ENCODE results near the gene AKAP6. TPM values are rescaled to one million over a fixed set of nuclear protein-coding genes. Genes with fewer than 3 reads are reported as not detected.
"Not testable (repeated sequence)": the region's sequence is repeated elsewhere in the genome, so short reads cannot be mapped to it uniquely, and the experiment has no call there.

AKAP6 gene
- total and polyA plus RNA-seq, 5 donors from 2014 or later = 0.07 to 1.1 (median 0.47) TPM

DNA sequence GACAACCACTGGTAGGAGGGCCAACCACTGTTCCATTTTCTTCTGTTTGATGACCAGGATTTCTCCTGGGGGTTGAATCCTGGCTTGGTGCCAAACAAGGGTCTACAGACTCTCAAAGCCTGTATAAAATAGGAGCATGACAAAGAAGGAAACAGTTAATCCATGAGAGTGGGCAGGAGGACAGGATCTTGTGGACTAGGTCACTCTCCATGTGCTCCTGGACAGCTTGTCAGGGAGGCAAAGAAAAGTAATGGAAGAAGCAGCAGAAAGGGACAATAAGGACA, 243.7 kb downstream of the AKAP6 start:
- H3K27me3 ChIP-seq (ENCODE audit: control insufficient read depth, insufficient read depth, low read length) = no peaks in the 10 kb centered on the region
- ATAC-seq (ENCODE audit: low read depth in 2 of 2) = no peak
- H3K36me3 Mint-ChIP-seq = no peaks in the 10 kb centered on the region

DNA sequence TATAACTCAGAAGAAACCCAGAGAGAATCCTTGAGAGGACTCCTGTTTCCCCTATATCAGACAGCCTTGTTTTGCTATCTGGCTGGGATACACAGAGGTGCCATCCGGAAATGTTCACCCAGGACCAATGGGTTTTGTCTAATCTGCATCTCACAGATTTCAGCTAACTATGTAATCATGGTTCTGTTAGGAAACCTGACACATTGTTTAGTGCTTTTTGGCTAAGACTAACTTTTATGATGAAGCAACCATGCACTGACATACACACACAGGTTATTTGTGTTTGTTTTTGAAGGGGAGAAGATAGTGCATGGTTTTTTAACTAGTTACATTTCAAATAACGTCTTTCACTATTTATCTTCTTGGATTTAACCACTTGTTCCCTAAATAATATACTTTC, 245.2 kb downstream of the AKAP6 start:
- no peaks in the 10 kb centered on the region for H3K4me1 Mint-ChIP-seq
- no peak overlapping the region for H3K4me3 ChIP-seq (ENCODE audit: low read depth, low read length)

More for the DNA sequence above, 243.7 kb downstream of the AKAP6 start:
- Histone ChIP-seq H3K36me3 (ENCODE audit: control insufficient read depth, insufficient read depth, low read length) (no peaks in the 10 kb centered on the region), H3K4me1 (ENCODE audit: control insufficient read depth, insufficient read depth, low read length, poor library complexity, severe bottlenecking) (no peaks in the 10 kb centered on the region), H3K9me3 (ENCODE audit: control insufficient read depth in 2 of 2, low read length in 2 of 2) (no peaks in the 10 kb centered on the region), H3K27ac (ENCODE audit: insufficient read depth, low read length, poor library complexity, severe bottlenecking) (no peak overlapping the region), H3K4me3 (ENCODE audit: low read depth, low read length) (no peak overlapping the region)
- DNase-seq = no peak
- H3K4me1 Mint-ChIP-seq = no peaks in the 10 kb centered on the region
- H3K27me3 Mint-ChIP-seq = peaks cover 16% of the 10 kb centered on the region
- no peak overlapping the region for H3K4me3 Mint-ChIP-seq
- H3K27ac Mint-ChIP-seq = no peak overlapping the region
- peaks cover 0 to 3% (median 0%) of the 10 kb centered on the region in 7 donors for H3K9me3 Mint-ChIP-seq

DNA sequence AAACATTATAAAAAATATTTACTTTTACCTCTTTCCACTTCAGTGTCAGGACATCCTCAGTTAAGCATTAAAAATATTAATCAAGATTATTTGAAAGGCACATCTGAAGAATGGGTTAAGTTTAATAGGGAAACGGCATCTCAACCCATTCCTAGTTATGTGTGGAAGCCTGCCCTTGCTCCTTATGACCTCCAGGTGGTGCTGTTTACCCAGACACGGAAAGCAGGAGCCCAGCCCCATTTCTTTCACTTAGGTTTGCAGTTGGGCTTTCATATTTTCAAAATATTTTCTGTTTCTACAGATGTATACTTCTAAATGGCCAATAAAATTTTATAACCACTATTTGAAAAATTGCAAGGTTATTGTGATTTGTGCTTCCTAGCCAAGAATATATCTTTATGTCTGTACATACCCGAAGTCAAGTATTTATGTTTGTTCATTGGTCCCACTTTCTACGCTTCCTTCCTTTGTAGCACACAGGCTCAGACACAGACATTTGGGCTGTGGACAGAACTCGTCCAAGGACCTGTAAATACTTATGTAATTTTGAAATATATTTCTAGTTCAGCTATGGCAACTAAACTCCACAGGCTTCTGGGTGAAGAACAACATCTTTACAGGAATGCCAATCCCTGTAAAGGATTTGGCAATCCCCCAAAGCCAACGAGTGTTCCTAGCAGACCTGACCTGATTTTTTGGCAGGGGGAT, 247.1 kb downstream of the AKAP6 start:
- Histone ChIP-seq H3K36me3 (ENCODE audit: control insufficient read depth, insufficient read depth, low read length) (no peaks in the 10 kb centered on the region), H3K4me3 (ENCODE audit: low read depth, low read length) (no peak overlapping the region), H3K4me1 (ENCODE audit: control insufficient read depth, insufficient read depth, low read length, poor library complexity, severe bottlenecking) (no peaks in the 10 kb centered on the region), H3K27me3 (ENCODE audit: control insufficient read depth, insufficient read depth, low read length) (no peaks in the 10 kb centered on the region), H3K27ac (ENCODE audit: insufficient read depth, low read length, poor library complexity, severe bottlenecking) (no peak overlapping the region), H3K9me3 (ENCODE audit: control insufficient read depth in 2 of 2, low read length in 2 of 2) (no peaks in the 10 kb centered on the region)
- H3K27me3 Mint-ChIP-seq = peaks cover 12% of the 10 kb centered on the region
- no peaks in the 10 kb centered on the region for H3K36me3 Mint-ChIP-seq
- no peak overlapping the region for H3K4me3 Mint-ChIP-seq
- H3K9me3 Mint-ChIP-seq = peaks cover 0 to 3% (median 0%) of the 10 kb centered on the region in 7 donors
- peak; percentile 53 to 56 for ATAC-seq (ENCODE audit: low read depth in 2 of 2)
- no peaks in the 10 kb centered on the region for H3K4me1 Mint-ChIP-seq
- H3K27ac Mint-ChIP-seq = no peak overlapping the region
- DNase-seq = peak; percentile 2 to 55 (median 45)

More for the DNA sequence above, 245.2 kb downstream of the AKAP6 start:
- no peak for DNase-seq
- Mint-ChIP-seq H3K36me3 (no peaks in the 10 kb centered on the region), H3K27ac (no peak overlapping the region), H3K4me3 (no peak overlapping the region), H3K27me3 (peaks cover 16% of the 10 kb centered on the region), H3K9me3 (peaks cover 0 to 3% (median 0%) of the 10 kb centered on the region in 7 donors)
- Histone ChIP-seq H3K36me3 (ENCODE audit: control insufficient read depth, insufficient read depth, low read length) (no peaks in the 10 kb centered on the region), H3K9me3 (ENCODE audit: control insufficient read depth in 2 of 2, low read length in 2 of 2) (no peaks in the 10 kb centered on the region), H3K27me3 (ENCODE audit: control insufficient read depth, insufficient read depth, low read length) (no peaks in the 10 kb centered on the region), H3K4me1 (ENCODE audit: control insufficient read depth, insufficient read depth, low read length, poor library complexity, severe bottlenecking) (no peaks in the 10 kb centered on the region), H3K27ac (ENCODE audit: insufficient read depth, low read length, poor library complexity, severe bottlenecking) (no peak overlapping the region)
- ATAC-seq (ENCODE audit: low read depth in 2 of 2) = no peak

DNA sequence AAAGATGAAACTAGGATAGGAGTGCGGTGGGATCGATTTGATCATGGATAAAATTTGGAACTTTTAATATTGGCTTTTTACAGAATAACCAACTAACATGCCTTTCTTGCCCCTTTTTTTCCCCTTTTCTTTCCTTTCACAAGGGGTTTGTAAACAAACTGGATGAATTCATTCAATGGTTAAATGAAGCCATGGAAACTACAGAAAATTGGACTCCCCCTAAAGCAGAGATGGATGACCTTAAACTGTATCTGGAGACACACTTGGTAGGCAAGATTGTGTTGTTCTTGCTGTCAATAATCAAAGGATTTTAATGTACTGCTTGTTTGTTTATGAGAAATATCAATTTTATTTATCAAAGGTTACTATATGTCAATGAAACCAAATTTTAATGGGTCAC, 247.9 kb downstream of the AKAP6 start:
- H3K27ac ChIP-seq (ENCODE audit: insufficient read depth, low read length, poor library complexity, severe bottlenecking) = no peak overlapping the region
- ATAC-seq (ENCODE audit: low read depth in 2 of 2) (no peak), DNase-seq (no peak)
- Mint-ChIP-seq H3K9me3 (peaks cover 0 to 3% (median 0%) of the 10 kb centered on the region in 7 donors), H3K27me3 (peaks cover 12% of the 10 kb centered on the region), H3K36me3 (no peaks in the 10 kb centered on the region), H3K4me1 (no peaks in the 10 kb centered on the region), H3K4me3 (no peak overlapping the region), H3K27ac (no peak overlapping the region)
- H3K36me3 ChIP-seq (ENCODE audit: control insufficient read depth, insufficient read depth, low read length) = no peaks in the 10 kb centered on the region
- no peaks in the 10 kb centered on the region for H3K27me3 ChIP-seq (ENCODE audit: control insufficient read depth, insufficient read depth, low read length)
- no peak overlapping the region for H3K4me3 ChIP-seq (ENCODE audit: low read depth, low read length)
- no peaks in the 10 kb centered on the region for H3K9me3 ChIP-seq (ENCODE audit: control insufficient read depth in 2 of 2, low read length in 2 of 2)
- H3K4me1 ChIP-seq (ENCODE audit: control insufficient read depth, insufficient read depth, low read length, poor library complexity, severe bottlenecking) = no peaks in the 10 kb centered on the region

DNA sequence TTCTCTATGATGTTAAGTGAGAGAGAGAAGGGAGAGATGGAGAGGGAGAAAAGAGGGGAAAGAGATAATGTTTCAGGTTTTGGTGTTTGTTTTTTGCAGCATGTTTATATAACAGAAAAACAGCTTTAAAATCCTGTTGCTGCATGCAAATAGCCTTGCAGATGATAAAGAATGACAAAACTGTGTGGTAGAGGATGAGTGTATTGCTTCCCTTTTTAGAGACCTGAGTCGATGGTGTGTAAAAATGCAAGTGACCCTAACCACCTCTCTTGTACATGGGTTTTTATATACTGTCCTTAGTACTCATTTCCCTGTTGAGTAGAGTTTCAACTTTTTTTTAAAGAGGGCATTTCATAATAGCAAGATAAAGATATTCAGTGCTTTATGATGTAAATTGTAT, 249.1 kb downstream of the AKAP6 start:
- H3K36me3 Mint-ChIP-seq = no peaks in the 10 kb centered on the region
- Histone ChIP-seq H3K27me3 (ENCODE audit: control insufficient read depth, insufficient read depth, low read length) (no peaks in the 10 kb centered on the region), H3K4me1 (ENCODE audit: control insufficient read depth, insufficient read depth, low read length, poor library complexity, severe bottlenecking) (no peaks in the 10 kb centered on the region), H3K4me3 (ENCODE audit: low read depth, low read length) (no peak overlapping the region), H3K9me3 (ENCODE audit: control insufficient read depth in 2 of 2, low read length in 2 of 2) (no peaks in the 10 kb centered on the region), H3K27ac (ENCODE audit: insufficient read depth, low read length, poor library complexity, severe bottlenecking) (no peak overlapping the region), H3K36me3 (ENCODE audit: control insufficient read depth, insufficient read depth, low read length) (no peaks in the 10 kb centered on the region)
- DNase-seq (no peak), ATAC-seq (ENCODE audit: low read depth in 2 of 2) (no peak)
- H3K27ac Mint-ChIP-seq = no peak overlapping the region
- no peaks in the 10 kb centered on the region for H3K9me3 Mint-ChIP-seq
- H3K27me3 Mint-ChIP-seq = peaks cover 12% of the 10 kb centered on the region
- H3K4me1 Mint-ChIP-seq = no peaks in the 10 kb centered on the region
- H3K4me3 Mint-ChIP-seq = no peak overlapping the region

DNA sequence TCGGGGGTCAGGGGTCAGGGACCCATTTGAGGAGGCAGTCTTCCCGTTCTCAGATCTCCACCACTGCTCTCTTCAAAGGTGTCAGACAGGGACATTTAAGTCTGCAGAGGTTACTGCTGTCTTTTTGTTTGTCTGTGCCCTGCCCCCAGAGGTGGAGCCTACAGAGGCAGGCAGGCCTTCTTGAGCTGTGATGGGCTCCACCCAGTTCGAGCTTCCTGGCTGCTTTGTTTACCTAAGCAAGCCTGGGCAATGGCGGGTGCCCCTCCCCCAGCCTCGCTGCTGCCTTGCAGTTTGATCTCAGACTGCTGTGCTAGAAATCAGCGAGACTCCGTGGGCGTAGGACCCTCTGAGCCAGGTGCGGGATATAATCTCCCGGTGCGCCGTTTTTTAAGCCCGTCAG, 254.3 kb downstream of the AKAP6 start:
- not testable (repeated sequence) for H3K9me3 Mint-ChIP-seq; H3K27me3 Mint-ChIP-seq; H3K4me1 ChIP-seq (ENCODE audit: control insufficient read depth, insufficient read depth, low read length, poor library complexity, severe bottlenecking); H3K4me3 ChIP-seq (ENCODE audit: low read depth, low read length); H3K27me3 ChIP-seq (ENCODE audit: control insufficient read depth, insufficient read depth, low read length); H3K9me3 ChIP-seq (ENCODE audit: control insufficient read depth in 2 of 2, low read length in 2 of 2); H3K36me3 ChIP-seq (ENCODE audit: control insufficient read depth, insufficient read depth, low read length); H3K4me1 Mint-ChIP-seq; DNase-seq; H3K27ac ChIP-seq (ENCODE audit: insufficient read depth, low read length, poor library complexity, severe bottlenecking); H3K27ac Mint-ChIP-seq; H3K4me3 Mint-ChIP-seq; H3K36me3 Mint-ChIP-seq; ATAC-seq (ENCODE audit: low read depth in 2 of 2)

DNA sequence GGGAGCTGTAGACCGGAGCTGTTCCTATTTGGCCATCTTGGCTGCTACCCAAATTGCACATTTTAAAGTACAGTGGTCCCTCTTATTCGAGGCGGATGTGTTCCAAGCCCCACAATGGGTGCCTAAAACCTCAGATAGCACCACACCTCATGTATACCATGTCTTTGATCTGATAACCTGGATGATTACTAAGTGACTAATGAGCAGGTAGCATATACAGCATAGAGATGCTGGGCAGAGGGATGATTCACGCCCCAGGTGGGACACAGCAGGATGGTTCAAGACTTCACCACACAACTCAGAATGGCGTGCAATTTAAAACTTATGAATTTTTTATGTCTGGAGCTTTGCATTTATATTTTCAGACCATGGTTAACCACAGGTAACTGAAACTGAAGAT, 255.0 kb downstream of the AKAP6 start:
- Histone ChIP-seq H3K36me3 (ENCODE audit: control insufficient read depth, insufficient read depth, low read length) (no peaks in the 10 kb centered on the region), H3K4me1 (ENCODE audit: control insufficient read depth, insufficient read depth, low read length, poor library complexity, severe bottlenecking) (no peaks in the 10 kb centered on the region), H3K4me3 (ENCODE audit: low read depth, low read length) (no peak overlapping the region), H3K27me3 (ENCODE audit: control insufficient read depth, insufficient read depth, low read length) (no peaks in the 10 kb centered on the region), H3K27ac (ENCODE audit: insufficient read depth, low read length, poor library complexity, severe bottlenecking) (no peak overlapping the region), H3K9me3 (ENCODE audit: control insufficient read depth in 2 of 2, low read length in 2 of 2) (peaks cover 0 to 5% of the 10 kb centered on the region in 2 experiments)
- Mint-ChIP-seq H3K9me3 (peaks cover 0 to 7% (median 3%) of the 10 kb centered on the region in 7 donors), H3K27ac (peak overlapping the region in 1 of 3 donors; percentile 41), H3K4me1 (no peaks in the 10 kb centered on the region), H3K36me3 (no peaks in the 10 kb centered on the region), H3K4me3 (no peak overlapping the region), H3K27me3 (peaks cover 9% of the 10 kb centered on the region)
- ATAC-seq (ENCODE audit: low read depth in 2 of 2) = no peak
- DNase-seq = no peak

DNA sequence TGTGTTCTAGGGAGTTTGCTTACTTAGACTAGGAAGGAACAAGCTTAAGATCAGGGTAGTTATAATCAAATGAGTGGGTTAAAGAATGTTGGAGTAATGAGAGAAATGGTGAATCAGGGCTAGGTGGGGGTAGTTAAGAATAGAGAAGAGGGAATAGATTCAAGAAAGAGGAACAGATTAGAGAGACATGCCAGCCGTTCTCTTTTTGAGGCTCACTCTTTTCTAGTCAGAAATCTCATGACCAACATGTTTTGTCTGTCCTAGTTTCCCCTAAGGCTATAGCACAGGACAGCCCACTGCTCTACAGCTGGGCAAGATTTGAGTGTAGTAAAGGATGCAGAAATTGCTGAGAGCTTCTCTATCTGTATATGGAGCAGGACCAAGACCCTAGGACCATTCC, 258.4 kb downstream of the AKAP6 start:
- H3K27me3 Mint-ChIP-seq = peaks cover 9% of the 10 kb centered on the region
- Histone ChIP-seq H3K27me3 (ENCODE audit: control insufficient read depth, insufficient read depth, low read length) (no peaks in the 10 kb centered on the region), H3K36me3 (ENCODE audit: control insufficient read depth, insufficient read depth, low read length) (no peaks in the 10 kb centered on the region), H3K4me1 (ENCODE audit: control insufficient read depth, insufficient read depth, low read length, poor library complexity, severe bottlenecking) (no peaks in the 10 kb centered on the region), H3K27ac (ENCODE audit: insufficient read depth, low read length, poor library complexity, severe bottlenecking) (no peak overlapping the region), H3K9me3 (ENCODE audit: control insufficient read depth in 2 of 2, low read length in 2 of 2) (peaks cover 0 to 5% of the 10 kb centered on the region in 2 experiments), H3K4me3 (ENCODE audit: low read depth, low read length) (no peak overlapping the region)
- ATAC-seq (ENCODE audit: low read depth in 2 of 2) (no peak), DNase-seq (no peak)
- no peaks in the 10 kb centered on the region for H3K36me3 Mint-ChIP-seq
- no peaks in the 10 kb centered on the region for H3K4me1 Mint-ChIP-seq
- H3K4me3 Mint-ChIP-seq = no peak overlapping the region
- peaks cover 0 to 7% (median 3%) of the 10 kb centered on the region in 7 donors for H3K9me3 Mint-ChIP-seq
- no peak overlapping the region for H3K27ac Mint-ChIP-seq

All from CD4-positive, CD25-positive, alpha-beta regulatory T cell (primary cell).